ENCODE results near the gene PCDH15.

Gene PCDH15

DNA sequence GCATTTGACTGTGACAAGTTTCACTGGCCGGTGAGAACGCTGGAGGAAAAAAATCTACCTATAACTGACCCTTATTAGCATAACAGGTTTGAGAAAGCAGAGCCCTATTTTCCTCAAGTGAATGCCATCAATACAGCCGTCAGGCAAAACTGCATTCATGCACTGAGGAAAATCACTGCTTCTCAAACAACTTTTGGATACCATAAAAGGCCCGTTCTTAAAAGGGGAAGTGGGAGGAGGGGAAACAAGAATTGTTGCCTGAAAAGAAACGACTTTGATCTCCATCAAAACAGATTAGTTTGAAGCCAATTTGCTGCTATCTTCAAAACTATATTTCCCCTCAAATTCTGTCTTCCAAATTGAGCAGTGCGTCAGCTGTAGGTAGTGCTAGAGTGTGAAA, 670.6 kb downstream of the PCDH15 start:
- no peak for DNase-seq
- ATAC-seq: no peak

- ATAC-seq (no peak), DNase-seq (no peak)
Observed at GRCh38 chr10:54125098-54125747, 675.8 kb downstream of the PCDH15 start.

DNA sequence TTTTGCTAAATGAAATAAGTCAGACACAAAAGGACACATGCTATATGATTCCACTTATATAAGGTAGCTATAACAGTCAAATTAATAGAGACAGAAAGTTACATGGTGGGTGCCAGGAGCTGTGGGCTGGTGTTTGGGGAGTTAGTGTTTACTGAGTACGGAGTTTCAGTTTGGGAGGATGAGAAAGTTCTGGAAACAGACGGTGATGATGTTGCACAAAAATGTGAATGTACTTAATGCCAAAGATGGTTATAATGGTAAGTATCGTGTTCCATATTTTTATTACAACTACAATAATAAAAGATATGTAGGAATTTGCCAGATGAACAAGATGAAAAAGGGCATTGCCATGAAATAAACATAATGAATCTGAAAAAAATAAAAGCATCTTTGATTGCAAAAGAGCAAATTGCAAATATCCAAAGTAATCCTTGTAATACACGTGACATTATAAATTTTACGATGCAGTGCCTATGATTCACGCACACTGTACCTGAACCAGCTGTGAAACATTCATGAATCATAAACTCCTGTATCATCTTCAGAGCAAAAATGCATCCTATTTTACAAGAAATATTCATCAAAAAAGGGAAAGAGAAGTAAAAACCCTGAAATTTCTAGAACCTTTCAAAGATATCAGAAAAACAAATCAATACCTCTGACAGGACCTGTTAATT, 676.7 kb downstream of the PCDH15 start:
- DNase-seq (no peak), ATAC-seq (no peak)

- DNase-seq: no peak
- no peak for ATAC-seq
Observed at GRCh38 chr10:54120806-54121205, 680.2 kb downstream of the PCDH15 start.

DNA sequence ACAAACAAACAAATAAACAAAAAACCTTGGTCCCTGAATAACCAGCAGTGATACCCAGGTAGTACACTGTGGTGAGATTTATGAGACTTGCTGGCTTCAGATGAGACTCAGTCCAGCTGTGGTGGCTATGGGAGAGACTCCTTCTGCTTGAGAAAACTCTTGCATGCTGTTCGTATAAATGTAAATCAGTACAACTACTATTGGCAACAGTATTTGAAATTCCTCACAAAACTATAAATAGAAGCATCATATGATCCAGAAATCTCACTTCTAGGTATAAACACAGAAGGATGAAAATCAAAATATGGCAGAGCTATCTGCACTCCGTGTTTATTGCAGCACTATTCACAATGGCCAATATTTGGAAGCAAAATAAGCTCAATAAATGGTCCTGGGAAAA, 692.1 kb downstream of the PCDH15 start:
- DNase-seq (no peak), ATAC-seq (no peak)

GRCh38 chr10:54096892-54097291, 704.1 kb downstream of the PCDH15 start:
- ATAC-seq: no peak
- no peak for DNase-seq

DNA sequence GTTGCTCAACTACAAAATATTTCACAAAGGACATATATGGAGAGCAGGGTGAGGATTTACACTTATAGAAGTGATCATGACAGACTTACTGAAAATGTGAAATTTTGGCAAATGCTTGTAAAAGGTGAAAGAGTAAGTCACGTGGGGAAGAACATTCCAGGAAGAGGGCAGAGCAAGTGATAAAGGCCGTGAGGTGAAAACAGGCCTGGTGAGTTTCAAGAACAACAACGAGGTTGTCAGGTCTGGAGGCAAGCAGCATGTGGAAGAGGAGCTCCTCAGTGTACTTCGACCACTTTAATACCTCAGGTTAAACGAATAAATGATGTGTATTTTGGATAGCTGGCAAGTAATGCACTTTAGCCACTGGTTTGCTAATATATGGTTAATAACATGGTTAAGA, 706.7 kb downstream of the PCDH15 start:
- ATAC-seq (no peak), DNase-seq (no peak)

GRCh38 chr10:54091237-54091636, 709.8 kb downstream of the PCDH15 start:
- no peak for ATAC-seq
- DNase-seq: no peak

GRCh38 chr10:54081950-54082349, 719.1 kb downstream of the PCDH15 start:
- DNase-seq (no peak), ATAC-seq (no peak)

GRCh38 chr10:54067361-54067760, 733.7 kb downstream of the PCDH15 start:
- DNase-seq: no peak
- no peak for ATAC-seq

- ATAC-seq (no peak), DNase-seq (no peak)
Observed at GRCh38 chr10:54066646-54067045, 734.4 kb downstream of the PCDH15 start.

DNA sequence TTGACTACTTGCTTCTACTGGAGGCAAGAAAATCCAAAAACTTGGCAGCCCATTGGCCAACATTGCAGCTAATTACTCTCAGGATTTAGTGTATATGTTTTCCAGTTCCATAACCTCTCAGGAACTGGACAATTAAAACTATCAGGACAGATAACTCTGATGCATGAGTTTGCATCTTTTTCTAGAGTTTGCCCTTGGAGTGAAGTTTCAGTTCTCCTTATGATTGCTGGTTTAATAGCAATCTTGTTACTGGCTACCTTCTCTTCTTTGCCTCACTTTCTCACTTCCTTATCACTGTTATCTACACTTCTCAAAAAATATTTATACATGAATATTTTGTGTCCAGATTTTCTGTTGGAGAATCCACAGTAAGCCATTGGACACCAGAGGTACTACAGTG, 735.9 kb downstream of the PCDH15 start:
- DNase-seq: no peak
- no peak for ATAC-seq

- no peak for DNase-seq
- no peak for ATAC-seq
Observed at GRCh38 chr10:54064215-54064614, 736.8 kb downstream of the PCDH15 start.

DNA sequence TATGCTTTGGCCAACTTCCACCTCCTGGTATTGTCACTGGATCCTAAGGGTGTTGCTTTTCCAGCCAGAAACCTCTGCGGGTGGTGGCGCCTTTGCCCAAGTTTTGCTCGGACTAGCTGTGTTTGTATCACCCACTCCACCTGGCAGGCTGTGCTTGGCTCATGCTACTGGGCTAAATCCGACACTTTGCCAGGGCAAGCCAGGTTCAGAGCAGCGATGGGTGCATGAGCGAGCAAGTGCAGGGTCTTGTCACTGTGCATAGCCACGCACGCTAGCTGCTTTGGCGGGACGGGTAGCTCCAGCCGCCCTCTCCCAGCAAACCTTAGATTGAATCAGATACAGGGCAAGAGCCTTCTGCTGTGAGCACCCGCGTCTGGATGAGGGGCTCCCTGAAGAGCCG, 737.5 kb downstream of the PCDH15 start:
- DNase-seq: no peak
- no peak for ATAC-seq

DNA sequence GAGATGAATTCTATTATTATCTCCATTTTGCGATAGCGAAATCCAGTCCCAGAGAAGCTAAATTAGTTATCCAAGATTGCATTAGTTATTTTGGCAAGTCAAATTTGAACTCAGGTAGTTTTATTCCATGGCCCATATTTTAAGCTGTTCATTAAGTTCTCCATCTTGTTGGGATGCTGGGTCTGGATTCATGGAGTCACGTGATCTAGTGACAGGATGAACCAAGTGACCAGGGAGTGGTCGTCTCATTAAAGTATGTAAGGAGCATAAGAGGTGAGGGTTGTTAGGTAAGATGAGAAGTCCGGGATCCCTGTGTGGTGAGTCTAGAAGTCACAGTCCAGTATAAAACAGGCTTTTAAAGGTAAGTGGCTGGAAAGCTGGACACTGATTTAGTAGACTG, 740.5 kb downstream of the PCDH15 start:
- no peak for DNase-seq
- no peak for ATAC-seq

DNA sequence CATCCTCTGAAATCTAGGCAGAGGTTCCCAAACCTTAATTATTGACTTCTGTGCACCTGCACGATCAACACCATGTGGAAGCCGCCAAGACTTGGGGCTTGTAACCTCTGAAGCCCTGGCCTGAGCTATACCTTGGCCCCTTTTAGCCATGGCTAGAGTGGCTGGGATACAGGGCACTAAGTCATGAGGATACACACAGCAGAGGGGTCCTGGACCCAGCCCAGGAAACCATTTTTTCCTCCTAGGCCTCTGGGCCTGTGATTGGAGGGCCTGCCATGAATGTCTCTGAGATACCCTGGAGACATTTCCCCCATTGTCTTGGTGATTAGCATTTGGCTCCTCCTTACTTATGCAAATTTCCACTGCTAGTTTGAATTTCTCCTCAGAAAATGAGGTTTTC, 743.7 kb downstream of the PCDH15 start:
- DNase-seq (no peak), ATAC-seq (no peak)

- no peak for DNase-seq
- no peak for ATAC-seq
Observed at GRCh38 chr10:54026340-54026739, 774.7 kb downstream of the PCDH15 start.

DNA sequence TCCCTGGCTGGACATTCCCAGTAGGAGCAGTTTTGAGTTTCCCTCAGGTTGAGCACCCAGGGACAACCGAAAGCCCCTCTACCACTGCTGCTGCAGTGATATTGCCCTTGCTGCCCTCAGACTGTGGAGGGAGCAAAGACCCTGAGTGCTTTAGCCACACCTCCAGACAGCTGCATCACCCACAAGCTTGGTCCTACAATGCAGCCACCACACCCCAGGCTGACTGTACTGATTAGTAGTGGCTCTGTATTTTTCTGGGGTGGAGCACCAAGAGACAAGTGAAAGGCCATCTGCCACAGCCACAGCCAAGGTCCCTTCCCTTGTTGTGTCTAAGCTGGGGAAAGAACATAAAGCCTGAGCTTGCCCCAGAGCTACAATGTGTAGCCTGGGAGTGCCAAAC, 789.9 kb downstream of the PCDH15 start:
- DNase-seq (no peak), ATAC-seq (no peak)

DNA sequence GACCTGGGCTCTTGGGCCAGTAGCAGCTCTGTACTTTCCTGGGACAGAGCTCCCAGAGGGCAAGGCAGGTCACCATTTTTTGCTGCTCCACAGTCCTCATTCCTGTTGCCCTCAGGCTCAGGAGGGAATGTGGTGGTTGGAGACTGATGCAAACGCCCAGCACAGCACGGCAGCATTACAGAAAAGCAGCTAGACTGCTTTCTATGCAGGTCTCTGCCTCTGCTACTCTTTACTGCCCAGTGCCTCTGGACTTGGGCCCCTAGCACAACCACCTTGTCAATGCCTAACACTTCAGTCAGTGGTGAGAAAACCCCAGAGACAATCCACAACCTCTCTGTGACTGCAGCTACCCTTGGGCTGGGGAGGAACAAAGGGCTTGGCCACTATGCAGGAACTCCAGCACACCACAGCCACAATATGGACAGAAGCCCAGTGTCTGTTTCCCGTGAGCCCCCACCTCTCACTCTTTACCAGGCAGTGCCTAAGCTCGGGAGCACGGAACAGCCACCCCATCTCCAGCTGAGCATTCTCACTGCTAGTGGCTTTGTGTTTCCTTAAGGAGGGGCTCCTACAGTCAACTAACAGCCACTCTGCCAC, 790.6 kb downstream of the PCDH15 start:
- DNase-seq (no peak), ATAC-seq (no peak)

- no peak for ATAC-seq
- DNase-seq: no peak
Observed at GRCh38 chr10:54009672-54010071, 791.4 kb downstream of the PCDH15 start.

DNA sequence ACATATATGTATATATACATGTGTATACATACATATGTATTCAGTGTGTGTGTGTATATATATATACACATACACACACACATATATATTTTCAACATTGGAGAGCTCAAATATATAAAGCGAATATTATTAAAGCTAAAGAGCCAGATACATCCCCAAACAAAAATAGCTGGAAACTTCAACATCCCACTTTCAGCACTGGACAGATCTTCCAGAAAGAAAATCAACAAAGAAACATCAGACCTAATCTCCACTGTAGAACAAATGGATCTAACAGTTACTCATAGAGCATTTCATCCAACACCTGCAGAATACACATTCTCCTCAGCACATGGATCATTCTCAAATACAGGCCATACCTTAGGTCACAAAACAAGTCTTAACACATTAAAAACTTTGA, 799.0 kb downstream of the PCDH15 start:
- DNase-seq (no peak), ATAC-seq (no peak)

DNA sequence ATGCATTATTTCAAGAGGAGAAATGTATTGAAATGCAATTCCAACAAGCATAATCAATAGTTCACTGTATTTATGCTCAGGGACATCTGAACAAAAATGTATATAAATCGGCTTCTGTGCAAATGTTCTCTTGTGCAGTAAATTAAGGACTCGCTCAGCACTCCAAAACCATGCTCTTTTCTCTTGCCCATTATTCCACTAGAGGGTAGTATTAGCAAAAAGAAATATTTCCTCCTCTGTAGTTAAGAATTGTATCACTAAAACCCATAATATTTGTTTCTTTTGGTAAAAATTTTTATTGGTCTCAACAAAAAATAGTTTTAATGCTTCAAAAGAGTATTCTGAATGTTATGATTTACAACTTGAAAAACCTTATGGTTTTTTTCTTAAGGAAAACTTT, 803.1 kb downstream of the PCDH15 start:
- DNase-seq: no peak

GRCh38 chr10:53990799-53991238, 810.2 kb downstream of the PCDH15 start:
- DNase-seq (no peak), ATAC-seq (no peak)

More for the DNA sequence above, 803.1 kb downstream of the PCDH15 start:
- no peak for ATAC-seq

DNA sequence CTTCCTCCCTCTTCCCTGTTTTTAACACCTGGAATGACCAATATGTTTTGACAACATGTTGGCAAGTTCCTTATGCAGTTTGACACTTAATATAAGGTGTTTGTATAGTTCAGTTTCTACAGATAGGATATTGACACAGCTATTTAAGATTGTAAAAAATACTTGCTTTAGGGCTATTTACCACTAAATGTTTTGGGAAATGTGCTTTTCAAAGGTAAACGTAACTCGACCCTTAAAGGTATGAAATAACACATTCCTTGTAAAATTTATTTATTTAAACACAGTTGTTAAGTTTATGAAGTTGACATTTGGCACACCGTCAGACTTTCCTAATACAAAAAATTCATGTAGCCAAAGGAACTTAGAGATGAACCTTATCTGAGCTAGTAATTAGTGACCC, 817.6 kb downstream of the PCDH15 start:
- ATAC-seq (no peak), DNase-seq (no peak)

Data from stimulated activated naive CD8-positive, alpha-beta T cell treated with anti-CD3 and anti-CD28 coated beads, Interleukin-15, Interleukin-2, amounts not matched to agents 100 U/mL and 50 U/mL, for 24 hours (primary cell).